Neural progenitor cell (in vitro differentiated cells): Measurements from ENCODE around the gene SLC36A1.

Experiments
- EZH2 ChIP-seq: fragments of 200-600 bp; sonication (generic); IDR thresholded peaks from 2 replicates; pipeline ENCODE4 v1.6.1; 2017; ENCODE audit warnings: antibody characterized with exemption, mild to moderate bottlenecking, moderate library complexity
- TF ChIP-seq, protein P1 (sequence below): fragments of 200-600 bp; sonication (generic); IDR thresholded peaks from 2 replicates; pipeline ENCODE4 v1.5.1; 2017; ENCODE audit warnings: antibody characterized with exemption, mild to moderate bottlenecking

DNA sequence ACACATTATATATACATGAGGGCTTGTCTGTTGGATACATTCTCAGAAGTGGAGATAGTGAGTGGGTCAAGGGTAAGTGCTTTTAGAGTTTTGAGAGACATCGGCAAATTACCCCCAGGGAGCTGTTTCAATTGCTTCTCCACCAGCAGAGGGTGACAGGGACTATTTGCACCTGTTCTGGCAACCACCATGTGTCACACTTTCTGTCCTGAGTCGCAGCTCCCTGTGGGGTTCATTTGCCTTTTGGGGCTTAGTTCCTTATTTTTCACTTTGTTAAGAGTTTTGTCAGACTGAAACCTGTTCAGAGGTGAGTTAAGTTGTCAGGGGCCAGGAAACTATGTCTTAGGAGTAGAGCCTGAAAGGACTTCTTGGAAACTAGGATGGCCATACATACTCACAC, 20.1 kb upstream of the SLC36A1 start:
- TF ChIP-seq, protein P1, sequence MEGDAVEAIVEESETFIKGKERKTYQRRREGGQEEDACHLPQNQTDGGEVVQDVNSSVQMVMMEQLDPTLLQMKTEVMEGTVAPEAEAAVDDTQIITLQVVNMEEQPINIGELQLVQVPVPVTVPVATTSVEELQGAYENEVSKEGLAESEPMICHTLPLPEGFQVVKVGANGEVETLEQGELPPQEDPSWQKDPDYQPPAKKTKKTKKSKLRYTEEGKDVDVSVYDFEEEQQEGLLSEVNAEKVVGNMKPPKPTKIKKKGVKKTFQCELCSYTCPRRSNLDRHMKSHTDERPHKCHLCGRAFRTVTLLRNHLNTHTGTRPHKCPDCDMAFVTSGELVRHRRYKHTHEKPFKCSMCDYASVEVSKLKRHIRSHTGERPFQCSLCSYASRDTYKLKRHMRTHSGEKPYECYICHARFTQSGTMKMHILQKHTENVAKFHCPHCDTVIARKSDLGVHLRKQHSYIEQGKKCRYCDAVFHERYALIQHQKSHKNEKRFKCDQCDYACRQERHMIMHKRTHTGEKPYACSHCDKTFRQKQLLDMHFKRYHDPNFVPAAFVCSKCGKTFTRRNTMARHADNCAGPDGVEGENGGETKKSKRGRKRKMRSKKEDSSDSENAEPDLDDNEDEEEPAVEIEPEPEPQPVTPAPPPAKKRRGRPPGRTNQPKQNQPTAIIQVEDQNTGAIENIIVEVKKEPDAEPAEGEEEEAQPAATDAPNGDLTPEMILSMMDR, result no peak
- no peak for TF ChIP-seq EZH2
